Fibroblast of peridontal ligament (primary cell): Measurements from ENCODE around the gene SMOC1.

ENCODE experiments used
- DNase-seq: peaks from one replicate; pipeline ENCODE4 v3.0.0-alpha.2; 2010; ENCODE audit errors: extremely low read depth

Gene SMOC1

GRCh38 chr14:69980457-69981425 lies 101.5 kb downstream of the SMOC1 start:
- no peak for DNase-seq

GRCh38 chr14:69982220-69982839 lies 103.1 kb downstream of the SMOC1 start:
- no peak for DNase-seq

- DNase-seq, result no peak
These were observed 103.7 kb downstream of the SMOC1 start for GRCh38 chr14:69982886-69983285.

GRCh38 chr14:69983317-69983716 lies 104.1 kb downstream of the SMOC1 start:
- no peak for DNase-seq

- DNase-seq, result peak; percentile 0
These were observed 106.2 kb downstream of the SMOC1 start for GRCh38 chr14:69985463-69985862.

GRCh38 chr14:69986336-69986735 lies 107.1 kb downstream of the SMOC1 start:
- no peak for DNase-seq

GRCh38 chr14:69987406-69988121 lies 108.3 kb downstream of the SMOC1 start:
- DNase-seq, result no peak

GRCh38 chr14:69988979-69989378 lies 109.8 kb downstream of the SMOC1 start:
- DNase-seq, result no peak

- no peak for DNase-seq
These were observed 110.4 kb downstream of the SMOC1 start for GRCh38 chr14:69989622-69990021.

- DNase-seq, result no peak
These were observed 111.1 kb downstream of the SMOC1 start for GRCh38 chr14:69990323-69990722.

GRCh38 chr14:69991422-69991821 lies 112.2 kb downstream of the SMOC1 start:
- DNase-seq, result no peak

- no peak for DNase-seq
These were observed 113.3 kb downstream of the SMOC1 start for GRCh38 chr14:69992564-69992963.

GRCh38 chr14:69993326-69993725 lies 114.1 kb downstream of the SMOC1 start:
- DNase-seq, result no peak

- no peak for DNase-seq
These were observed 114.8 kb downstream of the SMOC1 start for GRCh38 chr14:69994002-69994401.

- DNase-seq, result no peak
These were observed 117.0 kb downstream of the SMOC1 start for GRCh38 chr14:69996216-69996615.

- DNase-seq, result no peak
These were observed 118.6 kb downstream of the SMOC1 start for GRCh38 chr14:69997849-69998248.

- DNase-seq, result no peak
These were observed 120.1 kb downstream of the SMOC1 start for GRCh38 chr14:69999261-69999674.

- no peak for DNase-seq
These were observed 121.4 kb downstream of the SMOC1 start for GRCh38 chr14:70000601-70001000.

GRCh38 chr14:70002589-70003346 lies 123.6 kb downstream of the SMOC1 start:
- DNase-seq, result no peak

GRCh38 chr14:70004791-70005190 lies 125.6 kb downstream of the SMOC1 start:
- no peak for DNase-seq

- DNase-seq, result no peak
These were observed 126.1 kb downstream of the SMOC1 start for GRCh38 chr14:70005281-70005805.
